Measurements from ENCODE around the gene RUNX1. TPM values are rescaled to one million over a fixed set of nuclear protein-coding genes. Genes with fewer than 3 reads are reported as not detected.

The RUNX1 gene
- polyA plus RNA-seq, 3 donors, result 6.2 to 49.7 (median 8.7) TPM

GRCh38 chr21:34844013-34844923 lies 204.8 kb downstream of the RUNX1 start:
- peaks cover 95% of the 10 kb centered on the region for H3K79me2 ChIP-seq (ENCODE audit: insufficient read depth, low read length)
- H3K36me3 Mint-ChIP-seq, result peaks cover 73 to 89% of the 10 kb centered on the region in 2 donors
- H3K9me3 ChIP-seq (replicated peaks in 1 of 2; ENCODE audit: control insufficient read depth in 1 of 2, insufficient read depth in 1 of 2, low read length in 2 of 2), result no peaks in the 10 kb centered on the region
- peaks cover 51 to 76% of the 10 kb centered on the region in 2 donors for H3K36me3 ChIP-seq (replicated peaks in 1 of 2; ENCODE audit: control insufficient read depth in 1 of 2, insufficient read depth in 2 of 2, low read length in 2 of 2)
- H4K20me1 ChIP-seq (ENCODE audit: insufficient read depth, low read length), result peaks cover 90% of the 10 kb centered on the region
- H3K4me3 Mint-ChIP-seq, result peak overlapping the region; percentile 32 to 67
- H3K27me3 ChIP-seq (ENCODE audit: control insufficient read depth in 2 of 2, insufficient read depth in 2 of 2, low read length in 2 of 2), result no peaks in the 10 kb centered on the region
- TF ChIP-seq CTCF (IDR thresholded peaks at IDR 0.05), result no peak
- peak; percentile 73 to 90 (median 74) for DNase-seq
- peaks cover 0 to 2% (median 0%) of the 10 kb centered on the region in 3 donors for H3K27me3 Mint-ChIP-seq (ENCODE audit: low read depth in 3 of 3)
- peak overlapping the region in 1 of 3 experiments; percentile 2 for H3K4me3 ChIP-seq (replicated peaks in 1 of 3; ENCODE audit: low read depth in 2 of 3, low read length in 3 of 3)
- H3K27ac ChIP-seq (ENCODE audit: low read depth in 1 of 2, low read length in 2 of 2), result peak overlapping the region; percentile 61 to 81
- H2AFZ ChIP-seq (ENCODE audit: insufficient read depth, low read depth, low read length, poor library complexity, severe bottlenecking), result no peak overlapping the region
- no peaks in the 10 kb centered on the region for H3K9me3 Mint-ChIP-seq
- peak overlapping the region; percentile 85 to 94 (median 90) for H3K27ac Mint-ChIP-seq
- intact Hi-C loops (cut with micrococcal nuclease), result no loop called here
- 63% methylated on average over 11 of the region's 12 CpGs for WGBS (ENCODE audit: insufficient coverage)
- H3K4me1 Mint-ChIP-seq, result peaks cover 43% of the 10 kb centered on the region
- H3K4me2 ChIP-seq (replicated peaks; ENCODE audit: extremely low read depth, low read length, poor library complexity, severe bottlenecking), result peak overlapping the region; percentile 6
- peaks cover 33% of the 10 kb centered on the region in 2 donors for H3K4me1 ChIP-seq (ENCODE audit: control insufficient read depth in 1 of 2, insufficient read depth in 2 of 2, low read length in 2 of 2)
- peak overlapping the region; percentile 17 for H3K9ac ChIP-seq (ENCODE audit: insufficient read depth, low read length, poor library complexity, severe bottlenecking)

DNA sequence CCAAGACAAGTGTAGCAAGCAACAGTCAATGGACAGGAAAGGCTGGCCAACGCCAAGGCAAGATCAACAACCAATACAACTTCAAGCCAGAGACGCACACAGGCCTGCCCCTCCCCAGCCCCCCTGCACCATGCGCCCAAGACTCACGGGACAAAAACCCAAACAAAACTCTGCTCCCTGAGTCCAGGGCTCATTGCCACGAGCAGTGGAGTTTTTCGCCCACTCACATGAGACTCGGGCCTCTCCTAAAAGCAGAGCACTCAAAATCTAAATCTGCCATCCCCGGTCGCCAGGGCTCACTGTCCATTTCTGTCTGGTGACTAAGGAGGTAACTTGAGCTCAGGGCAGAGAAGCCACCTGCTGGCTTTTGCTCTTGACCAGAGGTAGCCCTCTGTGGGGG lies 205.5 kb downstream of the RUNX1 start:
- H3K36me3 ChIP-seq (replicated peaks in 1 of 2; ENCODE audit: control insufficient read depth in 1 of 2, insufficient read depth in 2 of 2, low read length in 2 of 2), result peaks cover 48 to 78% of the 10 kb centered on the region in 2 donors

More for the DNA sequence above, 205.5 kb downstream of the RUNX1 start:
- H3K4me2 ChIP-seq (replicated peaks; ENCODE audit: extremely low read depth, low read length, poor library complexity, severe bottlenecking), result no peak overlapping the region
- no peak overlapping the region for H3K9ac ChIP-seq (ENCODE audit: insufficient read depth, low read length, poor library complexity, severe bottlenecking)
- Mint-ChIP-seq H3K4me3 (no peak overlapping the region), H3K4me1 (peaks cover 47% of the 10 kb centered on the region), H3K9me3 (no peaks in the 10 kb centered on the region), H3K36me3 (peaks cover 75 to 90% of the 10 kb centered on the region in 2 donors), H3K27me3 (ENCODE audit: low read depth in 3 of 3) (peaks cover 0 to 2% (median 0%) of the 10 kb centered on the region in 3 donors), H3K27ac (peak overlapping the region in 6 of 7 donors; percentile 21 to 91 (median 88))
- H3K79me2 ChIP-seq (ENCODE audit: insufficient read depth, low read length), result peaks cover 91% of the 10 kb centered on the region
- H3K4me1 ChIP-seq (ENCODE audit: control insufficient read depth in 1 of 2, insufficient read depth in 2 of 2, low read length in 2 of 2), result peaks cover 33% of the 10 kb centered on the region in 2 donors
- H3K27ac ChIP-seq (ENCODE audit: low read depth in 1 of 2, low read length in 2 of 2), result peak overlapping the region; percentile 61 to 81
- no peak overlapping the region for H3K4me3 ChIP-seq (replicated peaks in 1 of 3; ENCODE audit: low read depth in 2 of 3, low read length in 3 of 3)
- no peak for TF ChIP-seq CTCF (IDR thresholded peaks at IDR 0.05)
- H4K20me1 ChIP-seq (ENCODE audit: insufficient read depth, low read length), result peaks cover 88% of the 10 kb centered on the region
- no peak for DNase-seq
- no peak overlapping the region for H2AFZ ChIP-seq (ENCODE audit: insufficient read depth, low read depth, low read length, poor library complexity, severe bottlenecking)
- intact Hi-C loops (cut with micrococcal nuclease), result no loop called here
- H3K9me3 ChIP-seq (replicated peaks in 1 of 2; ENCODE audit: control insufficient read depth in 1 of 2, insufficient read depth in 1 of 2, low read length in 2 of 2), result no peaks in the 10 kb centered on the region
- H3K27me3 ChIP-seq (ENCODE audit: control insufficient read depth in 2 of 2, insufficient read depth in 2 of 2, low read length in 2 of 2), result no peaks in the 10 kb centered on the region
- WGBS (ENCODE audit: insufficient coverage), result 74% methylated on average over 6 of the region's 9 CpGs
